HG02610 (cell line): ENCODE data around the gene NOP10.
"Not testable (repeated sequence)": the region's sequence is repeated elsewhere in the genome, so short reads cannot be mapped to it uniquely, and the experiment has no call there.

Experiments used
- ATAC-seq: cut with Tn5 transposase; IDR thresholded peaks from one replicate; pipeline ENCODE4 v1.9.1; 2021; ENCODE audit warnings: mild to moderate bottlenecking, moderate library complexity; ENCODE audit not compliant: unreplicated experiment

NOP10 gene

DNA sequence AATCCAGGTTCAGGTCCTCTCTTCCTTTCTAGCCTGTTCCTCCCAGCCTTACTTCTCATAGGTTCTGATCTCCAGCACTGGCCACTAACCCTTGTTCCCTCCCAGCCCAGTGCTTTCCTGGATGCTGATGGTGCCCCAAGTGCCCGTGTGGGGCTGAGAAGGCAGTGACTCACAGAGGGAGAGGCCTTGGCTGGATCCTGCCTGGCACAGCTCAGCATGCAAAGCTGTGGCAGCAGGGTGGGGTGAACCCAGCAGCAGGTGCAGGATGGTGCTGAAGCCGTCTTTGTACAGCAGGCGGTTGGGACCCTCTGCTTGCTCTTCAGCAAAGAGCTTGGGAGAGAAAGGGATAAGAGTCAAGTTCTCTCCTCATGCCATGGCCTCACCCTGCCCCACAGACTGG, 16.5 kb upstream of the NOP10 start:
- no peak for ATAC-seq

DNA sequence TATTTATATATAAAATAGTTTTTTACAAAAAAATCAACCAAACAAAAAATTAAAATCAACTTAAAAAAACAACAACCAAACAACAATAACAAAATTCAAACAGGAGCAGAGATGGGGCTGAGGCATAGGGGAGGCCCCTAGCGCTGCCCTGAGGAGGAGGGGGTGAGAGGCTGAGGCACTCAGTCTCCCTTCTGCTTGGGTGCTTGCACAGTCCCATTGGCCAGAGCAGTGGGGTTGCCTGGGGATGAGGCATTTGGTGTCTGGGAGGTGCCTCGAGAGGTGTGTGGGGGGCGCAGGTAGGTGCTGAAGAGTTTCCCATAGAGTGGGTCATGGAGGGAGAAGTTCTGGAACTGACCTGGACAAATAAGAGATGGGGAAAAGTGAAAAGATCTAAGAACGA, 16.0 kb upstream of the NOP10 start:
- no peak for ATAC-seq

DNA sequence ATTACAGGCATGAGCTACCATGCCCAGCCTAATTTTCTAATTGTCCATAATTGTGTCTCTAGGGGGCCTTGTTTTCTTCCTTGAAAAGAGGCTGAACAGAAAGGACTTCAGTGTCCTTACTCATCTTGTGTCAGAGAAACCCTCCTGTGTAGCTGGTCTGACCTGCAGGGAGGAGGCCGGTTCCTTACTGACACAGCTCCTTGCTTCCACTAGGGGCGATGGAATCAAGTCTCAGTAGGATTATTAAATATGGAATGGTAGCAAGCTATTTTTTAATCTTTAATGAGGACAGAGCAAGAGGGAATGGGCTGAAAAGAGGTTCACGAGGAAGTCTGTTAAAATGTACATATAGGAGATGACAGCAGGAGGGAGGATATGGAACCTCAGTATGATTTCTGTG, 15.4 kb upstream of the NOP10 start:
- no peak for ATAC-seq

DNA sequence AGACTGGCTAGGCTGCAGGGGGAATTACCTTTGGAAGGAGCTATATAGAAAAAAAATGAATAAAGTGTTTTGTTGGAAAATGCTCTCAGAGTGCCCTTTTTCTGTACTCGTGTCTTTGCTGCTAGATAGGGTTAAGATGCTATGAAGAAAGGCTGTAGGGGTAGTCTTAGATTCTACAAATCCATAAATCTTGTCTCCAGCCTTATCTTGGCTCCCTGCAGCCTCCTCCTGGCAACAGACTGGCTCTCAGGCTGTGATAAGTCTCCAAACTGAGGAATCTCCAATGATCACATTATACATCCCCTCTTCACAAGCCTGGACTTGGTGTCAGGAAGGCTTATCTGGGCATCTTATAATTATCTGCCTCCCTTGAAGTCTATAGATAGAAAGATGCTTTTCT, 14.7 kb upstream of the NOP10 start:
- ATAC-seq: no peak

DNA sequence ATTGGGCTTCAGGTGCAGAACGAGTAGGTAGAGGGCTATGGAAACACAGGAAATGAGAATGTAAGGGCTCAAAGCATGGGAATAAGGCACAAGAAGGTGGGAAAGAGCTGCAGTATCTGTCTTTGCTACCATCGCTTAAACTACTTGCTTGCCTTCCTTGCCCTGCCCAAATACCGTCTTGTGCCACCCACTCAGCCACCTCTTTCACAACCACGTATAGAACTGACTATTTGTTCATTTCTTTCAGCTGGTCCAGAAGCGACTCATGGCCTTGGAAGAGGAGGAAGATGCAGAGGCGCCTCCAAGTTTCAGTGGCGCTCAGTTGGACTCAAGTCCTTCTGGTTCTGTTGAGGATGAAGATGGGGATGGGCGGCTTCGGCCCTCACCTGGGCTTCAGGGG, 12.3 kb upstream of the NOP10 start:
- no peak for ATAC-seq

DNA sequence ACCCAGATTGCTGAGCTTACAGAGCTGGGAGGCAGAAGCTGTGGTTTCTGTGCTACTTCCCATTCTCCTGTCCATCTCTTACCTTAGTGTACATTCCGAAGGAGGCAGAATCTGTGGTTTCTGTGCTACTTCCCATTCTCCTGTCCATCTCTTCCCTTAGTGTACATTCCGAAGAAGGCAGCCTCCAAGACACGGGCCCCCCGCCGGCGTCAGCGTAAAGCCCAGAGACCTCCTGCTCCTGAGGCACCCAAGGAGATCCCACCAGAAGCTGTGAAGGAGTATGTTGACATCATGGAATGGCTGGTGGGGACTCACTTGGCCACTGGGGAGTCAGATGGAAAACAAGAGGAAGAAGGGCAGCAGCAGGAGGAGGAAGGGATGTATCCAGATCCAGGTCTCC, 11.3 kb upstream of the NOP10 start:
- ATAC-seq: no peak

DNA sequence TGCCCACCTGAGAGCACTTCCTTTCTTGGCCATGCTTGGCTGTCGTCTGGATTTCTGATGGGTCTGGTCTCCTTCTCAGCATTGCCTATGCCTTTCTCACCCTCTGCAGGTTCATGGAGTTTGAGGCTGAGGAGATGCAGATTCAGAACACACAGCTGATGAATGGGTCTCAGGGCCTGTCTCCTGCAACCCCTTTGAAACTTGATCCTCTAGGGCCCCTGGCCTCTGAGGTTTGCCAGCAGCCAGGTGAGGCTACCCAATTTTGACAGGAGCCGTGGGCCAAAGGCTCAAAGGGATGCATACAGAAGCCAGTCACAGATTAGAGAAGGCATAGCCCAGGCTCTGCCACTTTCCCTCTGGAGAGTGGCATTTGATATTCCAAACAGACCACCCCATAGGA, 10.7 kb upstream of the NOP10 start:
- no peak for ATAC-seq

DNA sequence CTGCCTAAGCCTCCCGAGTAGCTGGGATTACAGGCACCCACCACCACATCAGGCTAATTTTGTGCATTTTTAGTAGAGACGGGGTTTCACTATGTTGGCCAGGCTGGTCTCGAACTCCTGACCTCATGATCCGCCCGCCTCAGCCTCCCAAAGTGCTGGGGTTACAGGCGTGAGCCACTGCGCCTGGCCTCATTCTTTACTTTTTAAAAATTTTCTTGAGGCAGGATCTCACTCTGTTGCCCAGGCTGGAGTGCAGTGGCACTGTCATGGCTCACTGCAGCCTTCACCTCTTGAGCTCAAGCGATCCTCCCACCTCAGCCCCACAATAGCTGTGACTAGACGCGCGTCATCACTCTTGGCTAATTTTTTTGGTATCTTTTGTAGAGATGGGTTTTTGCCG, 10.1 kb upstream of the NOP10 start:
- not testable (repeated sequence) for ATAC-seq

DNA sequence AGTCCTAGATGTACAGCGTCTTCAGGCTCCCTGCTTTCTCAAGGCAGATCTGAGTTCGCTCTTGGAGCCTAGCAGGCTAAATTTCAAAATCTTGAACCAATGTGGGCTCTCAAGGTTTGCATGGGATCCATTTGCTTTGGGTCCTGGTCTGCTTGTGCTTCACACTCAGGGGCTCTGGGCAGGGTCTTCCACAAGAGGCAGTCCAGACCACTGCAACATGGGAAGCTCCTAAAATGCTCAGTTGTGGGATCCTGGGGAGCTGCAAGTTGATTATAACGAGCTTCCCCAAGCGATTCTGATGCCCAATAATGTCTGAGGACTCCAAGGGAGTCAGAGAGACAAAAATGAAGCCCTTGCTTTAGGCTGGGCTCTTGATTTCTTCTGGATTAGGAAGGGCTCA, 6.8 kb upstream of the NOP10 start:
- no peak for ATAC-seq

DNA sequence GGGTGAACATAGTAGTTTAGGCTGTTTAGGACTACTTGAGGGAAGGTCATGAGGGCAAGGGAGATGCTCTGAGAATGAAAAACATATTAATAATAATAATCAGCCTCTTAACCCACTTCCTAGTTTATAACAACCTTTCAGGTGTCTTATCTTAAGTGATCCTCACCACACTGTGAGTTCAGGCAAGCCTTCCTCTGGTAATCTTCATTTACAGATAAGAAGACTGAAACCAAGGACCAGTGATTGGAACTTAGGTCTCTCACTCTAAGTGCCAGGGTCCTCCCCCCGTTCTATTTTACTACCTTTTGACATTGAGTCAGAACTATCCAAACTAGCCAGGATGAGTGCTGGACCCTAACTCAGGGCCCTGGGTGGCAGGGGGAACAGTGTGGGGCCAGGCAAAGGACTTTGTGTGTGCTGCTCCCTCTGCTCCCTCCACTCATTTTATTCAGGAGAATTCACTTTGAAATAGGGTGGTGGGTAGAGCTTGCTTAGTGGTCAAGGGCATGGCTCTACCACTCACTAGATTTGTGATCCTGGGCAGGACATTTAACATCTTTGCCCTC, 5.9 kb upstream of the NOP10 start:
- ATAC-seq: no peak

DNA sequence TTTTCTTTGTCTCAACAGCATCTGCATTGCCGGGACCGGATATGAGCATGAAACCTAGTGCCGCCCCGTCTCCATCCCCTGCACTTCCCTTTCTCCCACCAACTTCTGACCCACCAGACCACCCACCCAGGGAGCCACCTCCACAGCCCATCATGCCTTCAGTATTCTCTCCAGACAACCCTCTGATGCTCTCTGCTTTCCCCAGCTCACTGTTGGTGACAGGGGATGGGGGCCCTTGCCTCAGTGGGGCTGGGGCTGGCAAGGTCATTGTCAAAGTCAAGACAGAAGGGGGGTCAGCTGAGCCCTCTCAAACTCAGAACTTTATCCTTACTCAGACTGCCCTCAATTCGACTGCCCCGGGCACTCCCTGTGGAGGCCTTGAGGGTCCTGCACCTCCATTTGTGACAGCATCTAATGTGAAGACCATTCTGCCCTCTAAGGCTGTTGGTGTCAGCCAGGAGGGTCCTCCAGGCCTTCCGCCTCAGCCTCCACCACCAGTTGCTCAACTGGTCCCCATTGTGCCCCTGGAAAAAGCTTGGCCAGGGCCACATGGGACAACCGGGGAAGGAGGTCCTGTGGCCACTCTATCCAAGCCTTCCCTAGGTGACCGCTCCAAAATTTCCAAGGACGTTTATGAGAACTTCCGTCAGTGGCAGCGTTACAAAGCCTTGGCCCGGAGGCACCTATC, 5.2 kb upstream of the NOP10 start:
- ATAC-seq: no peak

DNA sequence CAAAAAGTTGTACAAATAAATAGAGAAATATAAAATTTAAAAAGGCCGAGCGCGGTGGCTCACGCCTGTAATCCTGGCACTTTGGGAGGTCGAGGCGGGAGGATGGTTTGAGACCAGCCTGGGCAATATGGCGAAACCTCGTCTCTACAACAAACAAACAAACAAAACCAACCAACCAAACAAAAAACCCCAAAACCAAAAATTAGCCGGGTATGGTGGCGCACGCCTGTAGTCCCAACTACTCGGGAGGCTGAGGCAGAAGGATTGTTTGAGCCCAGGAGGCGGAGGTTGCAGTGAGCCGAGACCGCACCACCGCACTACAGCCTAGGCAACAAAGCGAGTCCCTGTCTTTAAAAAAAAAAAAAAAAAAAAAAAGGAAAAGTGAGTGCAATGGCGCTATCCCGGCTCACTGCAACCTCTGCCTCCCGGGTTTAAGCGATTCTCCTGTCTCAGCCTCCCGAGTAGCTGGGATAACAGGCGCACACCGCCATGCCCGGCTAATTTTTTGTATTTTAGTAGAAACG, 661 bp downstream of the NOP10 start:
- not testable (repeated sequence) for ATAC-seq

DNA sequence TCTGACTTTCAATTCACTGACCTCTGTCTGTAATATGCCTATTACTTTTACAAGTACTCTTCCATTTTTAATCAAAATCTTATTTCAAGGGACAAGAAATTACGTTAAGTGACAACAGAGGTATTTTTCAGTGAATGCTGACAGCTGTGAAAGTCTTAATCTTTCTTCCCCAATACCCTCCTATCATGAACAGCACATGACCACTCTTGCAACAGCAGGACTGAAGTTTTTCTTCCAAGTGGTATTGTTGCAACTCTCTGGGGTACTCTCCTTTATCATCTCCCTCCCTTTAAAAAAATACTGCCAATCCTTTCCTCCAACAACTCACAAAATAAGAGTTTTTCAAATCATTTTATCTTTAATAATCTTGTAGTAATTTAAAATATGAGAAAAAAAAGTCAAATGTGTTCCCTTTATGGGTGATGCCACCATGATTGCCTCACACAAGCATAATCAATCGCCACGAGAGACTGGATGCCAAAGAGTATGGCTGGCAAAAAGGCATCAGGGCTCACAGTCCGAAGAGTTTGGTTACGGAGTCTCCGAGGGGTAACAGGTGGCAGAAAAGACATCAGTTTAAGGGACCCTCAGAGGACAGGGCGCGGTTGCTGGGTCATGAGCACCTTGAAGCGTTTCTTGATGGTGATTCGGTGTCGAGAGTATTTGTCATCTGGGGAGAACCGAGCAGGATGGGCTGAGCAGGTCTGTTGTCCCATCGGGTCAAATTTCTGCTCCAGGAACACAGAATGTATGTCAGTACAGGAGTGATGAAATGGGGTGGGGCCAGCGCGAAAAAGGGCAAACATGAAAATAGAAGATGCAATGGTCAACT, 1.3 kb downstream of the NOP10 start:
- no peak for ATAC-seq

DNA sequence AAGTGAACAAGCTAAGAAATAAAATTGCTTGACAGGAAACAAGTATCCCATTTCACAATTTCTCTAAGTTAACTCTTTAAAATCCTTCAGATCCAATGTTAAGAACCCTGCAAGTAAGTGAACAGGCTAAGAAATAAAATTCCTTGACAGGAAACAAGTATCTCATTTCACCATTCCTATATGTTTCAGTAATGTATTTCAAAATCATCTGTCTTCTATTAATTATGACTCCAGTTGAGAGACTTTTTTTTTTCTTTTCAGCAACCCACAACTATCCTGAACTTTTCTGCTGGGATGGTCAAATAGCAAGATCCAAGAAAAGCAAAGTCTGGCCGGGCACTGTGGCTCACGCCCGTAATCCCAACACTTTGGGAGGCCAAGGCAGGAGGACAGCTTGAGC, 3.0 kb downstream of the NOP10 start:
- no peak for ATAC-seq

DNA sequence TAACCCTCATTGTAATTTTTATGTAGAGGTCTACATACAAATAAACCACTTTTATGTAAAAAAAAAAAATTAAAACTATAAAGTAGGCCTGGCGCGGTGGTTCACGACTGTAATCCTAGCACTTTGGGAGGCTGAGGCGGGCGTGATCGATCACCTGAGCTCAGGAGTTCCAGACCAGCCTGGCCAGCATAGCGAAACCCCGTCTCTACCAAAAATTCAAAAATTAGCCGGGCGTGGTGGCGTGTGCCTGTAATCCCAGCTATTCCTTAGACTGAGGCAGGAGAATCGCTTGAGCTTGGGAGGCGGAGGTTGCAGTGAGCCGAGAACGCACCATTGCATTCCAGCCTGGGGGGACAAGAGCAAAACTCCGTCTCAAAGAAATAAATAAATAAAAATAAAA, 4.6 kb downstream of the NOP10 start:
- no peak for ATAC-seq

DNA sequence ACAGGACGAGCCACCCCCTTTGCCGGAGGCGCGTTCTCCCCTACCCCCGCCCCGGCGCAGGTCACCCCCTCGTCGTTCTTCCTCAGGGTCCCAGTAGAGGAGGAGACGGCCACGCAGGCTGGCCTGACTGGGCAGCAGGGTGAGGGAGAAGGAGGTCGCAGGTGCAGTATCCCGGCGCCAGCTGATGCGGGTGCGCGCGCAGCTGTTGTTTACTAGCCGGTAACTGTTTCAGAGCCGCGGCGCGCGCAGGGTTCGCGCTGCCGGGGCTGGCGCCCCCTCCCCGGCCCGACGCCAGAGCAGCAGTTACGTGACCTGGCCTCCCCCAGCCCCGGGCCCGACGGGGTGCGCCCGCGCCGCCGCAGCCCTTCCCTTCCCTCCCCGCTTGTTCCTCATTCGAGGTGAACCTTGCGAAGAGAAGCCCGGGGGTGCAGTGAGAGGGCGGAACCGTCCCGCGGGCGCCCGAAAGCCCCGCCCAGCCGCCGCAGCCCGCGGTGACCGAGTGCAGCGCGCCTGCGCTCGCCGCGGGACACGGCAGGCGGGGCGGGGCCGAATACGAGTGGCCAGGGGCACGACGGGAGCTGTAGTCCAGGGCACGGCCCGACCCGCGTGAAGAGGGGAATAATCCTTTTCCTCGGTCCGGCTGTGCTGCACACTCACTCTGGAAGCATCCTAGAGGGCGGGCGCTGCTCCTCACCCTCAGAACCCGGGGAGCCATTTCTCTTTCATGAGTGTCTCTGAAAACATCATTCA, 5.2 kb downstream of the NOP10 start, which contains the start of gene SLC12A6:
TSS of gene SLC12A6 (minus strand) at position 225 of the 750 bp plus-strand sequence. CDS start 1,101 bp downstream, outside the sequence.
- peak; percentile 67 for ATAC-seq

DNA sequence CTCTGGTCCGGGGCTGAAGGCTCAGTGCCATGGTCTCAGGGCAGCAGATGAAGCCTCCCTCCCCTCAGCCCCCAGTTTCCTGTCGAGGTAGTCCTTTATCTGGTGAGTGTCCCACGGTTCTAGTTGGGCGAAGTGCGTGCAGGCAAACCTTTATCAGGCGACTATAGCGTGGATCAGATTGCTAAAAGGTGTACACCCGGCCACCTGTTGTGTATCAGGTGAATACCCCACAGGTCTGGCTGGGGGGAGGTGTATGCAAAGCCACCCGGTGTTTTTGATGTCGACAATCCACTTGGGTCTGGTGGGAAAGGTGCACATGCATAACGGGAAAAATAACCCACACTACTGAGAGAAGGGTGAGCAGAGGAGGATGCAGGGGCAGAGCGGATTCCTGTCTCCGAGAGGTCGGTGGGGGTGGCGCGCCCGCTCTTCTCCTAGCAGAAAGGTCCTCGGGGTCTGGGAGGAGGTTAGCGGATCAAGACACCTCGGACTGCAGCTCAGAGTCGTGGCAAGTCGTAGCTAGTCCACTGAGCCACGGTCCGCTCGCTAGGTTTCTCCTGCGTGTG, 5.9 kb downstream of the NOP10 start:
- no peak for ATAC-seq

DNA sequence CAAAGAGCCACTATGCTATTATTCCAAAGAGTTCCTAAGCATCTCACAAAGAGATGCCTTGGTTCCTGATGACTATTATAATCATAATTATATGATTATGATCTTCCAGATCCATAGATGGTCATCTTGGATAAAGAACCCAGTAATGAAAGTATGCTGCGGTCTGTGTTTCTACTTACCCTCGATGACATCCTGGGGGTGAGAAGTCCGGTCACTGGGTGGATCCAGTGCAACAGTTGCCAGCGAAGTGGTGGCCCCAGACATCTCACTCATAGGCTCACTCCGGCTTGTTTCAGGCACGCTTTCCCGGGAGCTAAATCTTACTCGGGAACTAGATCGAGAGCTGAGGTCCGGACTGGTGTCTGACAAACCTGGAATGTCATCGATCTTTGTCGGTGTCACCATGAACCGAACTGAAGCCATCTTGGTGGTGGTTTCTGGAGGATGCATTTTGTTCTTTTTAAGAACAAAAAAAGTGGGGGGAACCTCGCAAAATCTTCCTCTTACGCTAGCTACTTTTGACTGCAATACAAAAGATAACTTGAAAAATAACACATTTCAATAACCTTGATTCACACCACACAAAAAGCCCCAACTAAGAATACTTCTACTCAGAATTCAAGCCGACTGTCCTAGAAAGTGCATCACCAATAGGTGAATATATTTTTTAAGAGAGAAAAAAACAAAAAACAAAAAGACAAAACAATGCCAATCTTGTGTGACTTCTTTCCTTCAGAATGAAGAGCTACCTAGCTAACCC, 6.5 kb downstream of the NOP10 start:
- ATAC-seq: no peak

DNA sequence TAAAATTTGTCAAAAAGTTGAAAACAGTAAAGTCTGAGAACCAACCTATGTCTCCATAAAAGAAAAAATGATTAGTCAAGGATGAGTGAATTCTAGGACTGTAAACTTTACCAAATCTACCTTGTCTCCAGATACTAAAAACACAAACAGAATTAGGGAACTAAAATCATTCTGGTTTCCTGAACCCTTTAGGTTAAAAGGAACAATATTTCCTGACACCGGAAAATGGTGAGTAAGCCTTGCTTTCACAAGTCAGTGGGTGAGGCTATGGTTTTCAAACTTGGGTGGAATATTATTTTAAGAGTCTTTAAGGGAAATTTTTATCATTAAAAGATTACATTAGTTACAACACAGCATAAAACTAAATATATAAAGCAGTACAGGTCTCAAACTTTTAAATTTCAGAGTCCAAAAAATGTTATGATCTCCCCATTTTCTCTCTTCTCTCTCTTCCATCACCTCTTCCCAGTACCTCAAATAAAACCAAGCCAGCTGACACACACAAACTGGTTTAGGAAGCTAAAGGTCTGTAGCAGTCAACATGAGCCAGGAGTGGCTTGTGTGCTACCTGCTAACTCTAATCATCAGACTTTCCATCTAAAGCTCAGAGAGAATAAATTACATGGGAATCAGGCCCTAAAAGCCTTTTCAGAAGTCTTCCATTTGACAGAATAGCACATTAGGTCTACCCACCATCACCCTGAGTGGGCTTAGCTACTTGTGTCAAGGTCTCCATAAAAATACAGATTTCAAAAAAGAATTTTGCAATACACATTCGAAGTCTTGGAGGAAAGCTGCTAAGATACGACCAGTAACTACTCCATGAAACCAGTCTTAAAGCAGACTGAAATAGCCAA, 7.5 kb downstream of the NOP10 start:
- no peak for ATAC-seq
